ENCODE data around the gene KRTAP10-9.
"Not testable (repeated sequence)": the region's sequence is repeated elsewhere in the genome, so short reads cannot be mapped to it uniquely, and the experiment has no call there.

Gene KRTAP10-9

GRCh38 chr21:44626673-44627143 lies at the start of gene KRTAP10-9:
KRTAP10-9 (plus strand) TSS chr21:44627093; CDS start chr21:44627172, 79 bp downstream.
- DNase-seq: no peak

DNA sequence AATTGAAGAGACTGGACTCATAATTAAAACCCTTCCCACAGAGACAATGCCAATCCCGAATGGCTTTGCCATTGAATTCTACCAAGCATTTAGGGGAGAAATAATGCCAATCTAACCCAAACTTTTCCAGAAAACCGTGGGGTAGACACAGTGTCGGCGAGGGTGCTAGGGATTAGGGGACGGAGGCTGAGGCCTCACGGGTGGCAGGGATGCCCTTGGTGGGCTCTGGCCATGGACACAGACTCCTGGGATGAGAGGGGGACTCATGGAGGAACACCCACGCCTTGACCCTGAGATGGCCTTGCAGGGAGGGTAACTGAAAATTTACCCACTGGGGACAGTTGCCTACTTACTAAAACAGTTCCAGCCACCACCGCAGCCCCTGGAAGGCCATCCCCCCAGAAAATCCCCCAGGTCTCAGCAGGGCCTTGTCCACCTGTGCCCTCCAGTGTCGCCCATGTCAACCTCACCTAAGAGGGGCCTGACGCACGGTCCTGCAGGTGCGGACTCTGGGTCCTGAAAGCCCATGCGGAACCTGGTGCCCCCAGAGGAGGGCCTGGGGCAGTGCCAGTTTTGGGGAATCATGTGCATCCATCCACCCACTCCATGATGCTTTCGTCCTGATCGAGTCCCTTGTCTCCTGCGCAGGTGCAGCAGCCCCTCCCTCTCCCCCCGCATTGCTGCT lies 48.4 kb upstream of the KRTAP10-9 start:
- no peak for DNase-seq

GRCh38 chr21:44579056-44579832 lies 47.6 kb upstream of the KRTAP10-9 start:
- DNase-seq: no peak

GRCh38 chr21:44579833-44580144 lies 47.1 kb upstream of the KRTAP10-9 start:
- no peak for DNase-seq

- not testable (repeated sequence) for DNase-seq
Measured at GRCh38 chr21:44580231-44580821, 46.6 kb upstream of the KRTAP10-9 start, which contains the start of gene KRTAP10-5. KRTAP10-5 (minus strand) TSS chr21:44580604; CDS start chr21:44580578, 26 bp downstream.

DNA sequence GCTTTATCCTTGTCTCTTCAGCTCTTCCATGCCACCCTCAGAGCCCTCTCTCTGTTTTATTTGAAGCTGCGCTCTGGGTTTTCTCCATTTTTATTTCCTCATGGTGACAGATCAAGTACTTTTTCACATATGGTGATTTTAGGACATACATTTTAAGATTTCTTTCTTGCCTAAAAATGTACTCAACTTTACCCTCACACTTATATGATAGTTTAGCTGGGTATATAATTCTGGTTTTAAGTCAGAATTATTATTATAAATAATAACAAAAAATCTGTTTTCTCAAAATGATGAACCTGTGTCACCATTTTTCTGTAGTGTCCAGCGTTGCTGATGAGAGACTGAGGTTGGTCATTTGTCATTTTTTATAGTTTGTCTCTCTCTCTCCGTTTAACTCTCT lies 45.7 kb upstream of the KRTAP10-9 start:
- no peak for DNase-seq

GRCh38 chr21:44582055-44582454 lies 44.8 kb upstream of the KRTAP10-9 start:
- no peak for DNase-seq

GRCh38 chr21:44583089-44583799 lies 43.6 kb upstream of the KRTAP10-9 start:
- DNase-seq: no peak

- DNase-seq: no peak
Measured at GRCh38 chr21:44583800-44584147, 43.1 kb upstream of the KRTAP10-9 start.

GRCh38 chr21:44585892-44586291 lies 41.0 kb upstream of the KRTAP10-9 start:
- no peak for DNase-seq

DNA sequence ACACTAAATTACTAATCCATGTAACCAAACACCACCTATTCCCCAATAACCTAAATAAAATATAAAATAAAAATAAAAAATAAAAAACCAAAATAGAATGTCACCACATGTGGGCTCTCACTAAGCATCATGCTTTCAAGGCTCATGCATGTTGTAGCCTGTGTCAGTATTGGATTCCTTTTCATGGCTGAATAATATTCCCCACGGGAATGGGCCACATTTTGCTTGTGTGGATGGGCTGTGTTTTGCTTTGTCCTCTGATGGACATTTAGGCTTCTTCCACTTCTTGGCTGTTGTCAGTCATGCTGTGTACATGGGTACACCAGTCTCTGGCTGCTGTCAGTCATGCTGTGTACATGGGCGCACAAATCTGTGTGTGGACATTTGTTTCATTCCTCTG lies 37.8 kb upstream of the KRTAP10-9 start:
- no peak for DNase-seq

GRCh38 chr21:44589586-44590305 lies 37.1 kb upstream of the KRTAP10-9 start:
- DNase-seq: no peak

DNA sequence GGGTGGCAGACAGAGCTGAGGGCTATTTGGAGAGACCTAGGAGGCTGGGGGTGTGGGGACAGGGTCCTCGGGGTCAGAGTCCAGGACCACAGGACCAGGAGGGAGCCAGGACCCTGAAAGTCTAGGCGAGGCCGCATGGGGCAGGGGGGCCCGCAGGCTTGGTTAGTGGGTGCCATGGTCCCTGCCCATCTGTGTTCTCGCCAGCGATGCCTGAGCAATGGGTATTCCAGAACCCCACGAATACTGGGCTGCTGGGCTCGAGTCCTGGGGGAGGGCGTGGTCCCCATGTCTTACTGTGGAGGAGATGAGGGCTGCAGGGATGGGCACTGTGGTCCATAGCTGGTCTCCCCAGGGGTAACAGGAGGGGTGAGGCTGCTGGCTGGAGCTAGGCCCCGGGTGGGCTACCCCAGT lies 36.6 kb upstream of the KRTAP10-9 start:
- DNase-seq: no peak

DNA sequence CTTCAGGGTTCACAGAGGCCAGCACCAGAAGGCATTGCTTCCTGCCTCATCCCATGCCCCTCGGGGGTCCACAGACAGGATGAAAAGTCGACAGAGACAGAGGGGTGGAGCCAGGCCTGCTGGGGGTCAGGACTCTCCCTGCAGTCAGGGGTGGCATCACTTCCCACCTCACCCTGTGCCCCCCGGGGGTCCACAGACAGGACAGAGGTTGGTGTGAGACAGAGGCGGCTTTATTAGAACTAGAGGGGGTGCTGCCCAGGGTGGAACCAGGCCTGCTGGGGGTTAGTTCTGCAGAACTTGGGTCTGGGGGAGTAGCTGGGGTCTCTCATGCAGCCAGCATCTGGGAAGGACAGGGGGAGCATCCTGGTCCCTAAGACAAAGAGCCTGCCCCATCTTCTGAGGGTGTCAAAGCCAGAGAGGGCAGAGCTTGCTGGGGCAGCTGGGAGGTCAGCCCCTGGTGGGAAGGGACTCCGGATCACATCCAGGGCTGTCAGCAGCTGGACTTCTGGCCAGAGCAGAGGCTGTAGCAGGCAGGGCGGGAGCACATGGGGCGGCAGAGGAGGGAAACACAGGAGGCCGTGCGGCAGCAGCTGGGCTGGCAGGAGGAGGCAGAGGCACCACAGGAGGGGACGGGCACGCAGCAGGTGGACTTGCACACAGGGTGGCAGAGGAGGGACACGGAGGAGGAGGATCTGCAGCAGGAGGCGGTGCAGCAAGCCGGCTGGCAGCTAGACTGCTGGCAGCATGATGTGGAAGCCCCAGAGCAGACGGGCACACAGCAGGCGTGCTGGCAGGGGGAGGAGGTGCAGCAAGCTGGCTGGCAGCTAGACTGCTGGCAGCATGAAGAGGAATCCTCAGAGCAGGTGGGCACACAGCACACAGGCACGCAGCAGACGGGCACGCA lies 35.7 kb upstream of the KRTAP10-9 start:
- DNase-seq: not testable (repeated sequence)

DNA sequence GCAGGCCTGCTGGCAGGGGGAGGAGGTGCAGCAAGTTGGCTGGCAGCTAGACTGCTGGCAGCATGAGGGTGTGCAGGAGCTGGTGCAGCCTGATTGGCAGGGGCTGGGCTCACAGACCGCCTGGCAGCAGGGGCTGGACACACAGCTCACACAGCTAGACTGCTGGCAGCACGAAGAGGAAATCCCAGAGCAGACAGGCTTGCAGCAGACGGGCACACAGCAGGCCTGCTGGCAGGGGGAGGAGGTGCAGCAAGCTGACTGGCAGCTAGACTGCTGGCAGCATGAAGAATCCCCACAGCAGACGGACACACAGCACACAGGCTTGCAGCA lies 35.1 kb upstream of the KRTAP10-9 start:
- not testable (repeated sequence) for DNase-seq

- no peak for DNase-seq
Measured at GRCh38 chr21:44592446-44593311, 34.2 kb upstream of the KRTAP10-9 start, which contains the start of gene KRTAP10-6. KRTAP10-6 (minus strand) TSS chr21:44592505; CDS start chr21:44592484, 21 bp downstream.

DNA sequence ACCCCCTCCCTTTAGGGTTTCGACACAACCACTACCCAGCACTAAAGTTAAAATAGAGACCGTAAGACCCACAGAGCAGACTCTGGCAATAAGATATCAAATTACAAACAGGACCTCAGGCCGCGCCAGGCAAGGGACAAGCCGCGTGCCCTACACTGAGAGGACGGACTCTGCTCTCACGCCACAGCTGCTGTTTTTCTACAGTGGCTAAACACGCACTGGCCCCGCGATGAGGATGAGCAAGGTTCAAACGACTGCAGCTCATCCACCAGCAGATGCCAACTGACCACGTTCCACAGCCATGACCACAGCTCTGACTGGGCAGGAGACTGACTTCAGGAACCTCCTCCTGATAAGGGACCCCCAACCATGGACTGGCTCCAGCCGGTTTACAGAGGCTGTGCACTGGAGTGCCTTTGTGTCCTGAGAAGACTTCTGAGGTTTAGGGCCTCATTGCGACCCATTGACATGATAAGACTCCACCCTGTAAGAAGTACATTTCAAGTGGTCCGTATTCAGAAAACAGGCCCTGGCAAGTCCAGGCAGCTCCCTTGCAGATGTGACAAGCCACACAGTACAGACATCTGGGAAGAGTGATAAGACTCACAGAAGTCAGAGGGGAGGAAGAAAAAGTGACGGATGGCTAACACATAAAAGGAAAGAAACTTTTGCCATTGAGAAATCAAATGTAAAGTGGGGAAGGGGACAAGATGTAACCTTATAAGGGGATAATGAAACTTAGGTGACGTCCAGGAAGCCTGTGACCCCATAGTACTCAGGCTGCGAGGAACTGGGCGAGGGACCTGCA lies 33.1 kb upstream of the KRTAP10-9 start:
- no peak for DNase-seq

DNA sequence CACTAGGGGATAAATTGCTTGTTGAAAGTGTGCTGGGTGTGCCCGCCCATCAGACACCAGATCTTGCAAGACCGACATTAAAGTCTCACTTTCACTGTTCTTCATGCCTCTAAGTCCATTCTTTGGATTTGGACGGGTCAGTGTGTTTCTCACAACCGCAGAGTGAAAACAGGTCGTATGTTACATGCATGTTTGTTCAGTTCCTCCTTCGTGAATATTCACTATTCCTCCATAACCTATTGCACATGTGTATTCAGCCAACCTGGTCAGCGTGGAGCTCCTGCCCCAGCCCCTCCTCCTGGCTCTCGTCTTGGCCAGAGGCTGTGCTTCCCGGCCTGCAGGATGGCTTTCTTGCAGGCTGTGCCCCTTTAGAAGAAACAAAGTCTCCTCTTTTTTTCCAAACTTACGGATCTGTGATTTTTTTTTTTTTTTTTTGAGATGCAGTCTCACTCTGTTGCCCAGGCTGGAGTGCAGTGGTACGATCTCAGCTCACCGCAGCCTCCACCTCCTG lies 32.4 kb upstream of the KRTAP10-9 start:
- DNase-seq: no peak

GRCh38 chr21:44595524-44595923 lies 31.4 kb upstream of the KRTAP10-9 start:
- no peak for DNase-seq
